HG02610 (cell line): Measurements from ENCODE around the gene CENPX.
A peak's percentile ranks its signal among the peaks of the same experiment; 100 is the strongest.

Experiments used
- ATAC-seq: cut with Tn5 transposase; IDR thresholded peaks from one replicate; pipeline ENCODE4 v1.9.1; 2021; ENCODE audit warnings: mild to moderate bottlenecking, moderate library complexity; ENCODE audit not compliant: unreplicated experiment

The CENPX gene

DNA sequence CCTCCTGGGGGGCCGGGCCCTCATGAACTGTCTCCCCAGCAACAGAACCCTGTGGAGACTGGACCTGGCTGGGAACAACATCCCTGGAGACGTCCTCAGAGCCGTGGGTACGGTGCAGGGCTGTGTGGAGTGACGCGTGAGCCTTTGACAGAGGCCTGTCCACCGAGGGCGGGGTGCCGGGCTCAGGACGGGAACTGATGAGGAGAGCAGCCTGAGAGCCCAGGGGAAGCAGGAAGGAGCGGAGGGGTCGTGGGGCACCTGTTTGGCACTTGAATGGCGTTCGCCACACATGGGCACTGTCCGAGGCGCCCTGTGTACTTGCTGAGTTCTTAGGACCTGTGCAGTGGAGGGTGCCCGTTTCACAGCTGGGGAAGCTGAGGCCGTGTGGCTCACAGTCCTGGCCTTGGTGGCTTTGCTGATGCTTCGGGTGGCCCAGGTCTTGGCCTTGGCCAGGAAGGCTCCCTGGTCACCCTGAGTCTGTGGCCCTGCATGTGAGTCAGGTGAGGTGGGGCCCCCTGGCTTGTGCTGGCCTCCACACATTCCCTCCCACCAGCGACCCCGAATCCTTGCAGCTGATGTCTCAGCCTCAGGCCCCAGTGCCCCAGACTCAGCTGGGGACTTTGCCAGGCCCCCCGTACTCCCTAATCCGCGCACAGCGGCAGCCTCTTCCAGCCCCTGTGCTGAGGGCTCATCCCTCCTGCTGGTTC lies 2.9 kb upstream of the CENPX start:
- no peak for ATAC-seq

DNA sequence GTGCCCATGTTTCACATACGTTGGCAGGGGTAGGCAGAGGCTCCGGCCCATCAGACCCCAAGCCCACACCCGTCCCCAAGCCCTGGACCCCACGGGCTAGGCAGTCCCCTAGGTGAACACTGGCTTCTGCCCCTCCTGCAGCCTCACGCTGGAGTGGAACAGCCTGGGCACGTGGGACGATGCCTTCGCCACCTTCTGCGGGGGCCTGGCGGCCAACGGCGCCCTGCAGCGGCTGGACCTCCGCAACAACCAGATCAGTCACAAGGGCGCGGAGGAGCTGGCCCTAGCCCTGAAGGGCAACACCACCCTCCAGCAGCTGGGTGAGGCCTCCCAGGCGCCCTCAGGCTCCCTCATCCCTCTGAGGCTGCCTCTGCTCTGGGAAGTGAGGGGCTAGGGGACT lies 2.2 kb upstream of the CENPX start:
- ATAC-seq: no peak

DNA sequence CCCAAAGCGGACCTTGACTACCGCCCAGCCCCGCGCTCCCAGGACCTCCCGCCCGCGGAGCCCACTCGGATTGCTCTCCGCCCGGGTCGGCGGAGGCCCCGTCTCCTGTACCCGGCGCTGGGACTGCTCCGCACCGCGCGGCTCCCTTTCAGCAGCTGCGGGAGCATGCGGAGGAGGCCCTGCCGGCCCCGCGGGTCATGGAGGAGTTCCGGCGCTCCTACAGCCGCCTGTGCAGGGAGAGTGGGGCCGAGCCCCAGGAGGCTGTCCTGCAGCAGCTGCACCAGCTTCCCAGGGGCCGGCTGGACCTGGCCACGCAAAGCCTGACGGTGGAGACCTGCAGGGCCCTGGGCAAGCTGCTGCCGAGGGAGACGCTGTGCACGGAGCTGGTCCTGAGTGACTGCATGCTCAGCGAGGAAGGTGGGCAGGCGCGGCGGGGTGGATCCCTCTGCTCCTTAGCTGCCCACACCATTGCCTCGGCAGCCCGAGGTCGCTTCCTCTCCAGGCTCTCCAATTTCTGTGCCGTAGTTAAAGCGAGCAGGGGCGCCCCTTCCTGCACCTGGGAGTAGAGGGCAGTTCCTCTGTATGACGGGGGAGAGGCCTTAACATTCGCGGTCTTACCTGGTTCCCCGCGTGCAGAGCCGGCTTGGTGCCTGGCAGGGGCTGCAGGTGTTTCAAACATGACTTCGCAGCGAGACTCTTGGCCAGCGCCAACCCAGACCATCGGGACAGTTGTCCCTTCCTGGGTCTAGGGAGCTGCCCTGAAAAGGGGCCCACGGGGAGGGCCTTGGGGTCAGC lies 966 bp upstream of the CENPX start:
- no peak for ATAC-seq

DNA sequence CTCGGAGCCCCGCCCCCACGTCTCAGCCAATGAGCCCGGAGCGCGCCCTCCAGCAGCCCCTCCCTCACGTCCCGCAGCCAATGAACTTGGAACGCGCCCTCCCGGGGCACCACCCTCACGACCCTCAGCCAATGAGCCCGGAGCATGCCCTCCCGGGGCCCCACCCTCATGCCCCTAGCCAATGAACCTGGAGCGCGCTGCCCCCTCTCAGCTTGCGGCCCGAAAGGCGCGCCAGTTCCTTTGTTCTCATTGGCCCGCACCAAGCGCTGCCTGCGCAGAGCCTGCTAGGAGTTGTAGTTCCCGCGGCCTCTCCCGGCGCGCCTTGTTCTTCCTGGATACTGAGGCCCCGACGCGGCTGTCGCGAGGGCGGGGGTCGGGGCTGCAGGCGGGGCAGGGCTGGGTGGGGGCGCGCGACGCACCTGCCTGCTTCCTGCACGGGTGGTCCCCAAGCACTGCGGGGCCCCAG lies 336 bp upstream of the CENPX start, which contains the start of gene LRRC45:
LRRC45 (plus strand) TSS at position 325 of the 466 bp plus-strand sequence. CDS start 339 bp downstream, outside the sequence.
- peak; percentile 89 for ATAC-seq

DNA sequence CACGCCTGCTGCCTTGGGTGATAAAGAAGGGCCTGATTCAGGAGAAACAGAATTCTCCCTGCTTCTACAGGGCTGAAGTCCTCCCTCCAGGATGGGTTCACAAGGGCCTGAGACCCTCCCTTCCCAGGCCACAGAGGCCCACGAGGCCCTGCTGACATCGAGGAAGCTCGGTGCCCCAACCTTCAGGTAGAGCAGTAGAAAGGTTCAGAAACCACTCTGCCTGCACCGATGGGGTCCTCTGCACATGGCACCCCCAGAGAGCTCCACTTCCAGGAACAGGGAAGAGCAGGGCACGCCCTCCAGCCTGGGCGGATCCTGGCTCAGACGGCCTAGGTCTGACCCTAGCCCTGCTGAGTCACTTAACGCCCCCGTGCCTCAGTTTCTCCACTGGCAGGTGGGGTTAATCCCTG lies 773 bp downstream of the CENPX start:
- no peak for ATAC-seq

DNA sequence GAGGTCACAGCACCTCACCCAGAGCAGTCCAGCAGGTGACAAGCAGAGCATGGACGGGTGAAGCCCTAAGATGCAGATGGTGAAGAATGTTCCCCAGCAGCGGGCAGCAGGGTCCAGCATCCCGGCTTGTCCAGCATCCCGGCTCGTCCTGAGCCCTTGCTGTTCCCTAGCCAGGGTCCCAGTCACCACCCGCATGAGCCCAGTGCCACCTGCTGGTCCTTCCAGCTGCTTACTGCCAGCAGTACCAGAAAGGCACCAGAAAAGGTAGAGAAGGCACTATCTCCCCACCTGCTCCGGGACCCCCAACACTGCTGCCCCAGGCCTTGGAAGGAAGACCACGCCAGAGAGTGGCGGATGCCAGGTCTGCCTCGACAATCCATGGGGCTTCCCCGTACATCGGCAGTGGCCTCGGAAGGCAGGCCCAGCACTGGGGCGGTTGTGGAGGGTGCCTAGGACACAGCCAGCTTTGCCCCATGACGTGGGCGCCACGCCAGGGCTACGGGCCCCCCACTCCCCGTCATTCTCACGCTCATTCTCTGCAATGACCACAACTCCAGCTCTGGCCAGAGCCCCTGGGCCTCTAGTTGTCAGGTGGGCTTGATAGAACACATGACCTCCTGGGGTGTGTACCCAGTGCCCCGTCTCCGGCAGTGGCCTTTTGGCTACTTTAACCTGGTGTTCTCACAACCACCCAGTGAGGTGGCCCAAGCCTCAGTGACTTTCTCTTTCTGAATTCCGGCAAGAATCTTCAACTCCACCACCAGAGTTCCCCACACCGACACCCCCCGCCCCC lies 1.4 kb downstream of the CENPX start:
- ATAC-seq: no peak

DNA sequence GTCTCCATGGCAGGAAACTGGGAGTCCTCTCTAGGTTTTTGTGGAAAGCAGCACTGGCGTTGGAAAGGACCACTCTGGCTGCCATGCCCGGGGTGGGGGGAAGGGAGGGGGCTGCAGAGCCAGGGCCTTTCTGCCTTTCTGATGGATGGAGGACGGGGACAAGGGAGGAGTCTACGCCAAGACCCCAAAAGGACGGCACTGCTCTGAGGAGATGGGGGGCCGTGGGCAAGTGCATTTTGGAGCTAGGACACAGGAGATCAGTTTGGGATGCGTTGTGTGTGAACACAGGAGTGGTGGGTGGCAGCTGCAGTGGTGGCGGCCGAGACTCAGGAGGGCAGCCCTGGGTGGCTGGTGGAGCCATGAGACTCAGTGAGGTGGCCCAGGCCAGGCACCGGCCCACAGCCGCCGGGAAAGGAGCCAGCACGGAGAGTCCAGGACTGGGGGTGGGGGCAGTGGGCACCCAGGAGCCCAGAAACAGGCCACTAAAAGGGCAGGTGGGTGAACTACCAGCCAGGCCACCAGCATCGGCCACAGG lies 2.0 kb downstream of the CENPX start:
- no peak for ATAC-seq

DNA sequence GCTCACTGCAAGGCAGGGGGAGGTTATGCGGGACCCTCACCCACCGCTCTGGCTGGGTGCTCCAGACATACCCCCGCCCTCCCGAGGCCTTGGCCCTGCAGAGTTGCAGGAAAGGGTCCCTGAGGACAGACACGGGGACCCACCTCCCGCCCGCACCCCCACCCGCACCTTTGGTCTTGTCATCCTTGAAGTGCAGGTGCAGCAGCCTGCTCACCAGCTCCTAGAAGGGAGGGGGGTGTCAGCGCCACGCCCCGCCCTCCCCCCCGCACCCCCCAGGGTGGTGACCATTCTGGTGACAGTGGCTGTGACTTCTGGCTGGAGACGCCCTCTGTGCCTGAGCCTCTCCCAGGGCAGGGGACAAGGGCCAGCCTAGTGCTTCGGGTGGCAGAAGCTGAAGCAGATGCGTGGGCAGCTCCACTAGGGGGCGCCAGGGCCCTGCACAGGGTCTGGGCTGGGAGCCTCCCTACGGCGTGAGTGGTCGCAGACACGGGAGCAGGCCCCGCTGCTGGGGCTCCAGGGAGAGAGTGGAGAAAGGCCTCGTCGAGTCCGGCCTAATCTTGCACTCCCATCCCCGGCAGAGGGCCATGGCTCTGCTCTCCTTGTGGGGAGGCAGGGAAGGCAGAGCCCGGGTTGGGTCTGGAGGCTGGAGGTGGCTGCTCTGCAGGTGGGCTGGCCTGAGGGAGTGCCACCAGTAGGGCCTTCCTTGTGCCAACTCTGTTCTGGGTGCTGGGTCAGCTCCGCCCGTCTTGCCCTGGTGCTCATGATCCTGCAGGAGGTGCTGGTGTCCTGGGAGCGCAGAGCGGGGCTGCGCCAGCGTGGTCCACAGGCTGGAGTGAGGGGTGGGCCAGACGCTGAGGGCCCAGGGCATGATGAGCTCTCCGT lies 2.7 kb downstream of the CENPX start:
- no peak for ATAC-seq

DNA sequence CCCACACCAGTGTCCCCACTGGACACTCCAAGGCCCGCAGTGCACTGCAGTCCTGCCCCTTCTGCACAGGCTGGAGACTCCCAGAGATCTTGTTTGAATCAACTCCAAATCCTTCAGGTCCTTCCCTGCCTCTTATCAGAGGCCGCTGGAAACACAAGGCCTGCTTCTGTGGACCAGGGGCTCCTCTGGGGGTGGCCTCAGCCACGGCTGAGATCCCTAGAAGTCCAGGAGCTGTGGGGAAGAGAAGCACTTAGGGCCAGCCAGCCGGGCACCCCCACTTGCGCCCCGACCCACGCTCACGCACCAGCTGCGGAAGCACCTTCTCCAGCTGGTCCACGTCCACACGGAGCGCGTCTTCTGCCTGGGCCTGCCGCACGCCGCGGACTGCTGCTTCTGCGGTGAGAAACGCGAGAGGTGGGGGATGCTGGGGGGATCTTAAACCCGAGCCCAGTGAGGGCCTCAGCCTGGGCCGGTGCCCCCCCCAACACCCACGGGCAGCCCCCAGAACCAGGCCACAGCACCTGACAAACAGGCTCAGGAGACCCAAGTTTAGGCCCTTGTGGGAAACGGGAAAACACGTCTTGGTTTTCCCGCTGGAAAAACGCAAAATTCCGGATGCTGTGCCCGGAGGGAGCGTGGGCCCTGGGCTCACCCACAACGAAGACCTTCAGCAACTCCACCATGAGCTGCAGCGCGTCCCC lies 3.5 kb downstream of the CENPX start:
- no peak for ATAC-seq

DNA sequence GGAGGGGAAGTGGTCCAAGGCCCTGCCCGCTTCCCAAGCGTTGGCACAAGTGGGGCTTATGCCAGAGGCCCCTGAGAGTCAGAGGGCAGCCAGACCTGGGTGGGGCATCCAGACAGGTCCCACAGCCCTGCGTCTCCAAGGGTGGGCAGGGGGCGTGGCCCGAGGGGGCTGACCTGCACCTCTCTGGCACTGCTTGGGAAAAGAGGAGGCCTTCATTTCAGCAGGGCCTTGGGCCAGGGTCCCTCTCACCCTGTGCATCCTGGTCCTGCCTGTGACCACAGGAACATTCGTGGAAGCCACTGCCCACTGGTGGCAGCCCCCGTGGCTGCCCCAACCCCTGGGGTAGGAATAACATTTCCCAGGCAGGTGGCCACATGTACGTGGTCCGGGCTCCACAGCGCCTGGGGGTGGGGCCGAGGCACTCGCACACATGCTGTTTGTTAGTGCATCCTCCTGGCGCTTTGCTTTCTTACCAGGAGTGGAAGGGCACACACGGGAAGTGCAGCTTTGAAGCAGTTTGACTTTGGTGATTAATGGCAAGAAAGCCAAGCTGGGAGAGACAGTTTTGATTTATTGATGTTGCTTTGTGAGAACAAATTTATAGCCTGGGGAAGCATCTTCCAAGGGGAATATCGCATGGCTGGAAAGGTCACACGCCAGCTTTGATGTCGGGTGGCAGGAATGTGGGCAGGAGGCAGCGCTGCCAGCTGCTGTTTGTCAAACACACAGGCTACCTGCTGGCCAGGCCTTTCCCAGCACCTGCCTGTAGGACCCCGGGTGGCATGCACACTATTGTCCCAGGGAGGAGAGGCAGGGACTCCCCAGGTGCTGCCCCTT lies 4.3 kb downstream of the CENPX start:
- ATAC-seq: no peak

DNA sequence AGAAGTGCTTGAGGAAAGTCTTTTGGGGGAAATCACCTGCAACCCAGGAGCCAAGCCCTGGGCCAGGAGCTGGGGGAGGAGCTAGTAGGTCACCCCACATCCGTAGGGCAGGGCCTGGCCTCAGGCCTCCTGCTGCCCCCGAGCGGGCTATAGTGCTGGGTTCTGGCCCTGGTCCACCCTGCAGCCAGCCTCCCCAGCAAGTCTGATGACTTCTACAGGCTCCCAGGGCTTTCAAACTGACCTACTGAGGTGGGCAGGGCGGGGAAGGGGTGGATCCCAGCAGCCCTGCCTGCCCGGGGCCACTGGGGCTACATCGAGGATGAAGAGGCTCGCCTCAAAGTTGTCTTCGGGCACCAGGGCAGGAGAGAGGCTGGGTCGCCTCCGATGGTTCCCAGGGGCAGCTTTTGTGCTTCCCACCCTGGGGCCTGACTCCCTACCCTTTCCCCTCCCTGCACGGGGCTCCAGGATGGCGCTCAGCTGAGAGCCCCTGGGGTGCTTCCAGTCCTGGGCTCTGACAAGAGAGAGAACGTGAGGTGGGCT lies 5.0 kb downstream of the CENPX start:
- ATAC-seq: no peak

DNA sequence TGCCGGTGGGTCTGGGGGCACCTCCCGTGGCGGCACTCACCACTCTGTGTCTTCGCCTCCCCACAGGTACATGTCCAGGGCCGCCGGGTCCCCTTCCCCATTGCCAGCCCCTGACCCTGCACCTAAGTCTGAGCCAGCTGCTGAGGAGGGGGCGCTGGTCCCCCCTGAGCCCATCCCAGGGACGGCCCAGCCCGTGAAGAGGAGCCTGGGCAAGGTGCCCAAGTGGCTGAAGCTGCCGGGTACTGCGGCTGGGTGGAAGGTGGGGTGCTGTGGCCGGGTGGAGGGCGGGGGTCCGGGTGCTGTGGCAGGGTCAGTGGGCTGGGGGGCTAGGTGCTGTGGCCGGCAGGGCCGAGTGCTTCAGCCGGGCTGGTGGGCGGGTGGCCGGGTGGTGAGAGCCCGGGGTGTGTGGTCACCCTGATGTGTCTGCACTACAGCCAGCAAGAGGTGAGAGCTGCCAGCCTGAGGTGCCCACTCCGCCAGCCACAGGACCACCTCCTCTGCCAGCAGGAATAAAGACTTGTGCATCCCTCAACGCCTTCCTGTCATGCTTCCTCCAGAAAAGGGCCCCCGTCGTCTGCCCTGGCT lies 5.7 kb downstream of the CENPX start:
- ATAC-seq: no peak

DNA sequence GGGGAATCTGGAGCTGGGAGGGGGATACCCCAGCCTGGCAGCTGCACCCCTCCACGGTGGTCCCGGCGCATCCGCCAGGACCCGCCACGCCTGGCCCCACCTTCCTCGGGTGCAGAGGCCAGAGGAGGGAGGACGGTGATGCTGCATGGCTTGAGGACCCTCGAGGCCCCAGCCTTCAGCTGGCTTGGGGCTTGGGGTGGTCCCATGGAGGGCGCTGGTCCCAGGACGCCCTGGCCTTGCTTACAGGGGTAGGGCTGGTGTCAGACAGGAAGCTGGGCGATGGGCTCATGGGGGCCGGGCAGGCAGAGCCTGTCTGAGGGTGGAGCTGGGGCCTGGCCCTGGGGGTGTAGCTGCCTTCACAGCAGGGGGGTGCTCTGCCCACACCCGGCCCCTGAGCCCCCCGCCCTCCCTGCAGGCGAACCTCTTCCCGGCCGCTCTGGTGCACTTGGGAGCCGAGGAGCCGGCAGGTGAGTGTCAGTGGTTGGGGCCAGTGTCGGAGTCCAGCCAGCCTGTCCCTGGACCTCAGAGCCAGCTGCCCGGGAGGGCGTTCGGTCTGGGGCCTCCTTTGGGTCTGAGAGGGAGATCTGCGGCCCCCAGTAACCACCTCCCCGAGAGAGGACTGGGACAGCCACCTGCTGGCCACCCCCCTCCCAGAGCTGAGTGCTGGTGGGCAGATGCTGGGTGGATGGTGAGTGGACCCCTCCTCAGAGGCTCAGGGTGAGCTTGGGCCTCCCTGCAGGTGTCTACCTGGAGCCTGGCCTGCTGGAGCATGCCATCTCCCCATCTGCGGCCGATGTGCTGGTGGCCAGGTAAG lies 6.4 kb downstream of the CENPX start:
- no peak for ATAC-seq

DNA sequence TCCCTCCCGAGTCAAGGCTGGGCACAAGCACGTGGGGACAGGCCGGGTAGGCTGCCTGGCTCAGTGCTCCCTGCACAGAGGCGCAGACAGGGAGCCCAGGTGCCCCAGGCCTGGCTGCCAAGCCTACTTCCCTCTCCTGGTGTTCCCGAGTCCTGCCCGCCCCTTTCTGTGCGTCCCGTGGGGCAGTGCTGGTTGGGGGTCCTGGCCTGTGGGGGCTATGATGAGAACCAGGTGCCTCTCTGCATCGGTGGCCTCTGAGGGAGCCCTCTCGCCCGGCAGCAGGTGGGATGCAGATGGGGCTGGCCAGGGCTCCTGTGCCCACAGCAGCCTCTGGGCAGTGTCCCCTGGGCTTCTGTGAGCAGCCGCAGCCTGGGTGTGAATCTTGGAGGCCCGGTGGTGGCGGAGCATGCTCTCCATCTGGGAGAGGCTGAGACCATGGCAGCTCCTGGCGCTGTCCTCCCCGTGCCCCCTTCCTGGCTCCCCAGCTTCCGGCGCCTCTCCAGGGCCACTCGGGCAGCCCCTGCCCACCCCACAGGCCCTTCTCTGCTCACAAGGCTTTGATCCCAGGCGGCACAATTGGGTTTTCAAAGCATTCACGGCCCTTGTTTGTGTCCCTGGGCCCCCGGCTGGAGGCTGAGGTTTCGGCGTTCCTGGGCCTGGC lies 7.2 kb downstream of the CENPX start:
- ATAC-seq: no peak

DNA sequence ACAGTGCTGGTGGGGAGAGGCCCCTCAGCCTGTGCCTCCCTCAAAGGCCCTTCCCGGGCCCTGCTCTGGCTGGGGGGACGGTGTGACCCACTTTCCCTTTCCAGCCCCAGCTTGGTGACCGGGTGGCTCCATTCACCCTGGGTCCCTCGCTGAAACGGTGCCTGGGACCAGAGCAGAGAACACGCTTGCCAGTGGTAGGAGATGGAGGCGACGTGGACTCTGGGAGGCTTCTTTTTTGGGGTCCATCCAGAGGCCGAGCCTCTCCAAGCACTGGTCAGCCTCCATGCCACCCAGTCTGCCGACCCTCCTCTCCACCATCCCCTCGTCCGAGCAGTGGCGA lies 7.7 kb downstream of the CENPX start:
- ATAC-seq: no peak

DNA sequence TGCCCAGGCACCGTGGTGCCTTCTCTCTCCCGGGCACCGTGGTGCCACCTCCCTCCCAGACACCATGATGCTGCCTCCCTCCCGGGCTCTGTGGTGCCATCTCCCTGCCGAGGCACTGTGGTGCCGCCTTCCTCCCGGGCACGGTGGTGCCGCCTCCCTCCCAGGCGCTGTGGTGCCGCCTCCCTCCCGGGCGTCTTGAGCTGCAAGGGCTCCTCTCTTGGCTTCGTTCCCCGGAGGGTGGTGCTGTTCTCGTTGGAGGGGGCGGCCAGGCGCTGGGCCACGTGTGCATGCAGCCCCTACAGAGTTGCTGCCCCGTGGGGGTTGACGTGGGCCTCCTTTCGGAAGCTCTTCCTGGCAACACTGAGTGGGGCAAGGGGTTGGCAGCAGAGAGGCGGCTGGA lies 8.2 kb downstream of the CENPX start:
- ATAC-seq: no peak
